Osteoblast (primary cell): ENCODE data around the gene SPEM2. TPM values are rescaled to one million over a fixed set of nuclear protein-coding genes. Genes with fewer than 3 reads are reported as not detected.

Source experiments
- DNase-seq: peaks from one replicate; pipeline ENCODE4 v3.0.0; 2011; ENCODE audit warnings: low spot score, mixed read lengths; ENCODE audit not compliant: insufficient read length; ENCODE audit errors: missing footprints
- H2AFZ ChIP-seq: 2 replicates; pipeline ENCODE4 v1.6.0; 2011; ENCODE audit warnings: mild to moderate bottlenecking, low read length
- H3K27ac ChIP-seq: 2 replicates; pipeline ENCODE4 v1.5.1; 2011; ENCODE audit warnings: mild to moderate bottlenecking, low read depth, low read length, moderate library complexity
- H3K27me3 ChIP-seq: 2 replicates; pipeline ENCODE4 v1.6.0; 2012; ENCODE audit warnings: mild to moderate bottlenecking, control low read depth, inconsistent platforms, low read length, moderate library complexity; ENCODE audit not compliant: insufficient read depth
- H3K36me3 ChIP-seq: 2 replicates; pipeline ENCODE4 v1.5.1; 2011; ENCODE audit warnings: mild to moderate bottlenecking, low read length, control low read depth, moderate library complexity; ENCODE audit not compliant: insufficient read depth
- H3K4me1 ChIP-seq: 2 replicates; pipeline ENCODE4 v1.5.1; 2011; ENCODE audit warnings: mild to moderate bottlenecking, low read length, control low read depth, moderate library complexity; ENCODE audit not compliant: insufficient read depth
- H3K4me2 ChIP-seq: 2 replicates; pipeline ENCODE4 v1.6.0; 2011; ENCODE audit warnings: mild to moderate bottlenecking, low read length; ENCODE audit not compliant: insufficient read depth
- H3K4me3 ChIP-seq: fragments of 200-600 bp; sonication (generic); 3 replicates; pipeline ENCODE4 v1.5.1; 2012; ENCODE audit warnings: mild to moderate bottlenecking, low read length, inconsistent platforms; ENCODE audit not compliant: insufficient read depth
- H3K79me2 ChIP-seq: 2 replicates; pipeline ENCODE4 v1.6.0; 2012; ENCODE audit warnings: mild to moderate bottlenecking, low read length, control low read depth, inconsistent platforms; ENCODE audit not compliant: insufficient read depth
- H3K9me3 ChIP-seq: 2 replicates; pipeline ENCODE4 v1.5.1; 2011; ENCODE audit warnings: low read depth, low read length, control low read depth
- H4K20me1 ChIP-seq: 2 replicates; pipeline ENCODE4 v1.6.0; 2012; ENCODE audit warnings: mild to moderate bottlenecking, low read length, control low read depth; ENCODE audit not compliant: insufficient read depth
- CTCF ChIP-seq: IDR thresholded peaks from 2 replicates; pipeline ENCODE4 v1.5.1; 2011; ENCODE audit warnings: mild to moderate bottlenecking, low read depth, low read length, moderate library complexity; ENCODE audit errors: extremely low read depth
- total RNA-seq: library from RNA; depleted of rRNA; stranded (reverse); fragments of >200 nt; gene quantifications from 2 replicates; pipeline ENCODE4 v1.2.3, GENCODE V29; 2012

SPEM2 gene
- total RNA-seq, 1 donor = not detected

- peak; percentile 80 for DNase-seq
- Histone ChIP-seq H3K27me3 (no peaks in the 10 kb centered on the region), H3K4me2 (peak overlapping the region; percentile 95), H3K79me2 (peaks cover 7% of the 10 kb centered on the region), H4K20me1 (peaks cover 2% of the 10 kb centered on the region), H3K4me3 (peak overlapping the region; percentile 85), H3K9me3 (no peaks in the 10 kb centered on the region), H3K4me1 (peaks cover 11% of the 10 kb centered on the region), H3K27ac (no peak overlapping the region), H2AFZ (no peak overlapping the region), H3K36me3 (peaks cover 37% of the 10 kb centered on the region)
- TF ChIP-seq CTCF = no peak
Observed at GRCh38 chr17:7392696-7393612, 32.5 kb upstream of the SPEM2 start.

- Histone ChIP-seq H3K4me1 (peaks cover 11% of the 10 kb centered on the region), H4K20me1 (peaks cover under 1% of the 10 kb centered on the region), H2AFZ (peak overlapping the region; percentile 89), H3K27ac (peak overlapping the region; percentile 41), H3K27me3 (no peaks in the 10 kb centered on the region), H3K4me3 (peak overlapping the region; percentile 85), H3K79me2 (peaks cover 7% of the 10 kb centered on the region), H3K4me2 (peak overlapping the region; percentile 95), H3K36me3 (peaks cover 36% of the 10 kb centered on the region), H3K9me3 (no peaks in the 10 kb centered on the region)
- peak; percentile 5 for TF ChIP-seq CTCF
- DNase-seq = peak; percentile 96
Observed at GRCh38 chr17:7393613-7394451, 31.6 kb upstream of the SPEM2 start.

- Histone ChIP-seq H3K4me3 (peak within 1 kb of the TSS; percentile 85), H3K9me3 (no peaks in the 10 kb centered on the region), H3K79me2 (peaks cover 7% of the 10 kb centered on the region), H3K27ac (peak within 1 kb of the TSS; percentile 85), H4K20me1 (no peaks in the 10 kb centered on the region), H3K36me3 (peaks cover 28% of the 10 kb centered on the region), H3K4me1 (peaks cover 11% of the 10 kb centered on the region), H2AFZ (peak within 1 kb of the TSS; percentile 96), H3K27me3 (no peaks in the 10 kb centered on the region), H3K4me2 (peak within 1 kb of the TSS; percentile 95)
- TF ChIP-seq CTCF = peak; percentile 25
- peak; percentile 100 for DNase-seq
Observed at GRCh38 chr17:7394452-7395191, 30.8 kb upstream of the SPEM2 start, which contains the start of gene PLSCR3. Gene PLSCR3 (minus strand): TSS chr17:7394525. CDS start chr17:7394110, 415 bp downstream.
